ENCODE results near the gene MTARC2. TPM values are rescaled to one million over a fixed set of nuclear protein-coding genes. Genes with fewer than 3 reads are reported as not detected.

Gene MTARC2
- total and polyA plus RNA-seq, 2 of the 13 experiments (the other 11 are each of a cell fraction or from before 2014, with no cell fraction given): 8.5 to 10.1 TPM

GRCh38 chr1:220786337-220787068 is 38.4 kb downstream of the MTARC2 start, which contains the start of gene MTARC1 (continued):
- TF ChIP-seq XRCC5 (optimal IDR thresholded peaks at IDR 0.05; ENCODE audit: low read length): peak; percentile 45
- TF ChIP-seq ZFAT (CRISPR knock-in tag; conservative IDR thresholded peaks at IDR 0.05): no peak
- no peak for TF ChIP-seq DDIT3 (CRISPR knock-in tag; IDR thresholded peaks at IDR 0.05)
- no peak for TF ChIP-seq SETDB1 (CRISPR knock-in tag; IDR thresholded peaks at IDR 0.05; ENCODE audit: borderline replicate concordance)
- no peak for TF ChIP-seq NKX3-1 (CRISPR knock-in tag; IDR thresholded peaks at IDR 0.05)
- peak; percentile 23; the same call in 1 of the 2 replicates for TF ChIP-seq ERF (CRISPR knock-in tag; IDR thresholded peaks at IDR 0.05)
- TF ChIP-seq ZSCAN21 (CRISPR knock-in tag; IDR thresholded peaks at IDR 0.05; ENCODE audit: borderline replicate concordance): peak; percentile 85; the same call in 1 of the 2 replicates
- TF ChIP-seq MAX (IDR thresholded peaks at IDR 0.05): peak; percentile 32; the same call in 1 of the 2 replicates
- no peak for TF ChIP-seq FOXP1 (IDR thresholded peaks at IDR 0.05)
- no peak for TF ChIP-seq FOXP1 (CRISPR knock-in tag; IDR thresholded peaks at IDR 0.05)
- no peak for TF ChIP-seq KAT2B (IDR thresholded peaks at IDR 0.05; ENCODE audit: borderline replicate concordance, low read depth, low read length)
- TF ChIP-seq ZNF318 (CRISPR knock-in tag; IDR thresholded peaks at IDR 0.05): no peak
- TF ChIP-seq HNF4G (IDR thresholded peaks at IDR 0.05; ENCODE audit: borderline replicate concordance, low read depth, low read length): peak; percentile 83; the same call in 1 of the 2 replicates
- TF ChIP-seq HNF4G (CRISPR knock-in tag; IDR thresholded peaks at IDR 0.05; ENCODE audit: borderline replicate concordance, low read depth): peak; percentile 56
- no peak for TF ChIP-seq SRSF9 (IDR thresholded peaks at IDR 0.05; ENCODE audit: borderline replicate concordance, insufficient read depth, low read depth, low read length, poor library complexity, severe bottlenecking)
- TF ChIP-seq TRIM22 (IDR thresholded peaks at IDR 0.05): no peak
- TF ChIP-seq SMARCC2 (IDR thresholded peaks at IDR 0.05): no peak
- TF ChIP-seq ZNF276 (CRISPR knock-in tag; IDR thresholded peaks at IDR 0.05; ENCODE audit: low read depth): peak; percentile 80

Data from HepG2 (cell line).